Stimulated activated CD4-positive, alpha-beta T cell treated with anti-CD3 and anti-CD28 coated beads, Interleukin-15, amount 100 ng/mL, for 24 hours (primary cell): ENCODE data around the gene NAA15.
A peak's percentile ranks its signal among the peaks of the same experiment; 100 is the strongest.
"Not testable (repeated sequence)": the region's sequence is repeated elsewhere in the genome, so short reads cannot be mapped to it uniquely, and the experiment has no call there.

ENCODE experiments used
- DNase-seq: peaks from one replicate; pipeline ENCODE4 v3.0.0-alpha.2; 2020

The NAA15 gene

DNA sequence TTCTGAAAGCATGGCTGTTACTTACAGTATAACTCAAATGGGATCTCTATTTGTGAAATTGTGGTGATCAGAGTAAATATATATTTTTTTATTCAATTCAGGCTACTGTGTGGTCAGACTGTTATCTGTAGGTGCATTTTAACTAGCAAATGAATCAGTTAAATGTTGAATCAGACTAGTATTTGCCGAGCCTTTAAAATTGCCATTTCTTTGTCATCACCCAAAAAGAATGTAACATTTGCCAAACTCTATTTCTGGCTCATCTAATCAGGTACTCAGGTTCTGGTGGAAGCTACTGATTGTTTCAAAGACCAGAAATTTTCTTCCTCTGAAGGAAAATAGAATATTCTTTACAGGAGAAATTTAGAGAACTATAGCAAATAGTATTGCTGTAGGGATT lies 1.8 kb upstream of the NAA15 start:
- DNase-seq, result no peak

DNA sequence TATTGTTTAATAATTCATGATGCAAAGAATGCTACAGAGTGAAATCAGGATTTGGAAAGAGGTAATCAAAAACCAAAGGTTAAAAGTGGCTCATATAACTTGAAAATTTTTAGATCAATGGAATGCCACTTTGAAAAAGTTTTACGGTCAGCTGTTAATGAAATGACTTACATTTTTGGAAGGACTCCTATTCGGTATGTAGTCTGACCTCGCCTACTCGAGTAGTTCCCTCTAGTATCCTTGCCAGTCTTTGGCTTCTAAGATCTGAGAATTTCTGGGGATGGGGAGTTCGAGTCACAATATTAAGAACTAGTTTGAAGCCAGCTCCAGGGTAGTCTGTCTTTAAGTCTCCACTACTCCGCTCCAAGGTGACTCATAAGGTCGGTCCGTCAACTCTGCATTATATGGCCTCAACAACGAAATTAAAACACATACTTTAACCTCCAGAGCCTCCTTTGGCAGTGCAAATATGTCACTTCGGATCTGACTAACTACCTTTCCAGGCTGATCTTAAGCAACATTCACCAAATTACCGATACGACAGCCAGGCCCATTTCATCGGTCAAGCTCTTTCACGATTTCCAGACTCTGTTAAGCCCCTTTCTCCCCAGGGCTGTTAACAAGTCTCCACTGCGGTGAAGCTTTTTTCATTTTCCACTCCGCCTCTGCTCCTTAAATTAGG lies 733 bp upstream of the NAA15 start:
- DNase-seq, result peak; percentile 35

DNA sequence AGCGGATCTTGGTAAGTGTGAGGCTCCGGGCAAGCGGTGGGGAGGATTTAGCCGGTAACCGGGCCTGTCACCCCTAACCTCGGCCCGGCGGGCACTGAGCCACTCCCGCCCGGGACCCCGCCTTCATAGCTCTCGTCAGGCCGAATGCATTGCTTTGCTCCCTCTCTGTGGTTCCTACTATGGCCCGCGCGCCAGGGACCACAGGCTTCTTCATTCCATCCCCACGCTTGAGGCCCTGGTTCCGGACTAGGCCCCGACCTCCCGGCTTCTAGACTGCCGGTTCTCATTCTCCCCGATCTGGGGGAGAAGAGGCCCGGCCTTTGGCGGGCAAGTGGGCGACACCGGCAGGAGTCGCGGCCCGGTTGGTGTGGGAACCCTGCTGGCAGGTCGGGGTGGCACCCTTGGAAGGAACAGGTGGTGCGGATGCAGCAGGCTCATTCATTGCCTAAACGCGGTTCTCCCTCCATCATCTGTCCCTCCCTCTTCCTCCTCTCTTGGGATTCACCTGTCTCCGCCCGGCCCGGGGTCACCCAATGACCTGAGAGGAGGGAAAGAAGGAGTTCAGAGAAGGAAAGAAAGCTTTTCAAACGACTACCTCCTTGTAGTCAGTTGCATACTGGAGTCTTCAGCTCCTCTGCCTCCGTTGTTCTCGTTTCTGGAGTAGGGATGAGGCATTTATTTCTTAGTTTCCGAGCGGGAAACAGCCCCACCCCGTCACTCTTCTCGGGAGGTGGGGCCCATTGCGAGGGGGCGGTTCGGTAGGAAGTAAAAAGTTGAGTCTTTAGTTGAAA lies 711 bp downstream of the NAA15 start, which contains the start of gene NDUFC1:
TSS of gene NDUFC1 (minus strand) at position 657 of the 791 bp plus-strand sequence. CDS start 6,679 bp downstream, outside the sequence.
- peak; percentile 79 for DNase-seq

DNA sequence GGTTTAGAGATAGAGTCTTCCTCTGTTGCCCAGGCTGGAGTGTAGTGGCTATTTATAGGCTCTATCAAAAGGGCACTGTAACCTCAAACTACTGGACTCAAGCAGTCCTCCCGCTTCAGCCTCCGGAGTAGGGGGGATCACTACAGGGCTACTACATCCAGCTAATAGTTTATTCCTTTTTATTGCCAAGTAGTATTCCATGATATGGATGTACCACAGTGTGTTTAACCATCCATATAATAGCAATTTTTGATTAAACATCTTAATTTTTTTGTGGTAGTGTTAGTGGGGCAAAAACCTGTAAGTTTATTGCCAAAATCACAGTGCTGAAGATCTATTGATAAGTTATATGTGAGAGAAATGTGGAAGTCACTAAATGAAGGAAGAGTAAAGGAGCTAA lies 3.6 kb downstream of the NAA15 start:
- no peak for DNase-seq

DNA sequence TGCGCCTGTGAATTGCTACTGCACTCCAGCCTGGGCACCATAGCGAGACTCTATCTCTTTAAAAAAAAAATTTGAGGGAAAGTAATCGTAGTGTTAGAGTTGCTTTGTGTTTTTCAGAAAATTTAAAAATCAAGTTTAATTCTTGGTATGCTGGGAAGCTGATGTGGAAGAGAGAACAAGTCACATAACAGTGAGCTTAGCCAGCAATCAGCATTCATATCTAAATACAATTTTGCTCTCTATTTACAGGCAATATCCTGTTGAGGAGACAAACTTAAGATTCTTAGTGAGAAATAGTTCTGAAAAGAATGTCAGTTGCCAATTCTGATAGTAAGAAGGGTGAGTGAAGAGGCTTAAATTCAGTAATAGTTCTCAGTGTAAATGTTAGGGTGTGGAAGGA lies 10.6 kb downstream of the NAA15 start:
- no peak for DNase-seq

DNA sequence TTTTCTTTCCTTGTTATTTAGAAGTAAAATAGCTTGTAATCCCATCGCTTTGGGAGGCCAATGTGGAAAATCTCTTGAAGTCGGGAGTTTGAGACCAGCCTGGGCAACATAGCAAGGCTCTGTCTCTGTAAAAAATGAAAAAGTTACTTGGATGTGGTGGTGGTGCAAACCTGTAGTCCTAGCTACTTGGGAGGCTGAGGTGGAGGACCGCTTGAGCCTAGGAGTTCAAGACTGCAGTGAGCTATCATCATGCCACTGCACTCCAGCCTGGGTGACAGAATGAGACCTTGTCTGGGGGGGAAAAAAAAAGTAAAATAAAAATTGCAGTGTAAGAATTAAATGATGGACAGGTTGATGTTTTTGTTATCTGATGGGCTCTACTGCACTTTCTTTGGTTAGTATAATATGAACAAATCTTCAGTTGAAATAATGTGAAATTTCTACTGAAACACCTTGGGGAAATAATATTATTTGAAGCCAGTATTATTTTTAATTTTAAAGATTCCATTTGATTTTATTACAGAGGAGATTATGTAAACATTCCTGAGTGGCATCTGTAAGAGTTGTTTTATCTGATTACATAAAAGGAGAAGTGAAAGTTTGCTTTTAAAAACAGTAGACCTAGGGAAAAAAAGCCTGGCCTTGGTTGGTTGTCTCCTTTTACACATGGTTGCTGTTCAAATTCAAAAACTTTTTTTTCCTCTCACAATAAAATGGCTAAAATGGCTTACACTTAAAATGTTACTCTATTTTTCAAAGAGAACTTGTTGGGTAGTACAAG lies 11.4 kb downstream of the NAA15 start:
- DNase-seq, result no peak

DNA sequence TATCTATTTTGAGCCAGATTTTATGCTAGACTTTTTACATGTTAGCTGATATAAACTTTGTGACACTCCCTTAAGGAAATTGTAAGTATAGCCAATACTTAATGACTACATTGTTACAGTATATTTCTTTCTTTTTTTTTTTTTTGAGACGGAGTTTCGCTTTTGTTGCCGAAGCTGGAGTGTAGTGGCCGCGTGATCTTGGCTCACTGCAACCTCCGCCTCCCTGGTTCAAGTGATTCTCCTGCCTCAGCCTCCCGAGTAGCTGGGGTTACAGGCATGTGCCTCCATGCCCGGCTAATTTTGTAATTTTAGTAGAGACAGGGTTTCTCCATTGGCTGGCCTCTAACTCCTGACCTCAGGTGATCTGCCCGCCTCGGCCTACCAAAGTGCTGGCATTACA lies 12.1 kb downstream of the NAA15 start:
- DNase-seq, result not testable (repeated sequence)

DNA sequence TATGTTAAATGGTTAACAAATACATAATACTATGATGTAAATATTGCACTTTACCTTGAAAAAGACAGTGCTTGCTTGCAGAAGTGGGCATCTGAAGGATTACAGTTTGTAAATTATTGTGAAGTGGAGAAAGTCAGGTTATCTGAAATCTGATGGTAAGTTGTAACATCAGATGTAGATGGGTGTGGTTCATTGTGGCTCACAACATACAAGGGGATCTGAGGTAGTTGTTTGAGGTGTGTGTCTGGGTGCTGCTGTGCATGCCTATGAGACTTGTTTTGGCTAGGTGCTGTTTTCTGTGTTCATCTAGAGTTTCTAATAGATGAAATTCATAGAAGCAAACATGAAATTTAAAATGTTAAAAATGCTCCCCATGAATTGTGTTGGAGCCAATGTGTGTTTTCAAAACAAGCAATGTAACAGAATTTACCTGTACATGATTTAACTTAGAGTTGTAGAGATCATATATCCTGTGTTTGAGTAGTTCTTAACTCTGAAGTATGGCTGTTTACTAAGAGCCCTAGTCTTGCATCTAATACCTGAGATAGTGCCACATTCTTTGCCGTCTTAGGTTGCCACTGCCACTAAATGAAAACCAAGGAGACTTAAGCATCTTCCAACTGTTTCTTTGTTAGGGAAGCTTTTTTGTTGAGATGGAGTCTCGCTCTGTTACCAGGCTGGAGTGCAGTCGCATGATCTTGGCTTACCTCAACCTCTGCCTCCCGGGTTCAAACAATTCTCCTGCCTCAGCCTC lies 12.9 kb downstream of the NAA15 start:
- DNase-seq, result no peak

DNA sequence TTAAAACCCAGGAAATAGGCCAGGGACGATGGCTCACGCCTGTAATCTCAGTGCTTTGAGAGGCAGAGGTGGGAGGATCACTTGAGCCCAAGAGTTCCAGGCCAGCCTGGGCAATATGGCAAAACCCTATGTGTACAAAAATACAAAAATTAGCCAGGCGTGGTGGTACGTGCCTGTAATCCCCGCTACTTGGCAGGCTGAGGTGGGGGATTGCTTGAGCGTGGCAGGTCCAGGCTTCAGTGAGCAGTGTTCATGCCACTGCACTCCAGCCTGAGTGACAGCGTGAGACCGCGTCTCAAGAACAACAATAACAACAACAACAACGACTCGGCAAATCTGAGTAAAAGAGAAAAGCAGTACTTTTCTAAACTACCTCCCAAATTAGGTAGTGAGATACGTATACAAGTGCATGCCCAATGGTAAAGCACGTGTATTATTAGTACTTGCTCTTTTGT lies 13.9 kb downstream of the NAA15 start:
- no peak for DNase-seq

DNA sequence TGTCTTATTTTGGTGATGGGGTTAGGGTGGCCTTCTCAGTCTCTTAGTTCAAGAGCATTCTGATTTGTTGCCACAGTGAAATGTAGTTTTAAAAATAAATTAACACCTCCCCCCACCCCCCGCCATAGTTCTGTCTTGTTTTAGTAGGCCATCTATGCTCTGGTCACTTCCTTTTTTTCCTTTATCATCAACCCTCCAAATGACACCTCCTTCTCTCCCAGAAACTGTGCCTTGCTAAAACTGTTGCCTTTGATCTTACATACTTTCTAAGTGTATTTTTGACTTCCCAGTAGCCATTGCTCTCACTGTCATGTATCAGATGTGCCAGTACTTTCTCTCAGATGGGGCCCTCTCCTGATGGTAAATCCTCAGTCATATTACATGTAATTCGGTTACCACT lies 15.4 kb downstream of the NAA15 start:
- no peak for DNase-seq

DNA sequence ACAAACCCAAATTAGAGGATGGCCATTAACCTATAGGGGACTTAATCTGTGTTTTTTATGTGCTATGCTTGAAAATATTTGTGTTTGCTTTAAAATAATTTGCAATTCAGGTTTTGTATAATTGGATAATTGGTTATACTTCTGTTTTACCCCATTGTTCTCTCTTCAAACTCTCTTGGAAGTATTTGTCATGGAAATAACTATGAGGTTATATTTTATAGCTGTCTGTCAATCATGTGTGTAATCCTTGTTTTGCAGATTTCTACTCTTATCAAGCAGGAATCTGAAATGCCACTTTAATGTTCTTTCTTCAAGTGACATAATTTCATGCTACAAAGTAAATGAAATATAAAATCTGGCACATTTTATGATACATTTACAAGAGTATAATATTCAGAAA lies 16.3 kb downstream of the NAA15 start:
- DNase-seq, result no peak

DNA sequence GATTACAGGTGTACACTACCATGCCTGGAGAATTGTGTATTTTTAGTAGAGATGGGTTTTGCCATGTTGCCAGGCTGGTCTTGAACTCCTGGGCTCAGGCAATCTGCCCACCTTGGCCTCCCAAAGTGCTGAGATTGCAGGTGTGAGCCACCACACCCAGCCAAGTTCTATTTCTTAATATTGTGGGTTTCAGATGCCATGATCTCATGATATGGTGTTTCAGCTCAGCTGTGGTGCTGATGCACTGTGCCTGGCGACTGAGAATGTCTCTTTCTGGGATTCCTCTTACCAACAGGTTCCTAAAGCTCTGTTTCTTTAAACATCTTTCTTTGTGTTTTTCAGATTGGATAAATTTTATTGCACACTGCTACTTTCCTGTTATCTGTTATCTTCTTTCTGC lies 18.3 kb downstream of the NAA15 start:
- no peak for DNase-seq

DNA sequence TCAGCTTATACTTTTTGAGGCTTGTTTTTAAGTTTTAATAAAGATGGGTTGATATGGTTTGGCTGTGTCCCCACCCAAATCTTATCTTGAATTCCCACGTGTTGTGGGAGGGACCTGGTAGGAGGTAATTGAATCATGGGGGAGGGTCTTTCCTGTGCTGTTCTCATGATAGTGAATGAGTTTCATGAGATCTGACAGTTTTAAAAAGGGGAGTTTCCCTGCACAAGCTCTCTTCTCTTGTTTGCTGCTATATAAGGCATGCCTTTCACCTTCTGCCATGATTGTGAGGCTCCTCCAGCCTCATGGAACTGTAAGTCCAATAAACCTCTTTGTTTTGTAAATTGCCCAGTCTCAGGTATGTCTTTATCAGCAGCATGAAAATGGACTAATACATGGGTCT lies 20.8 kb downstream of the NAA15 start:
- not testable (repeated sequence) for DNase-seq

DNA sequence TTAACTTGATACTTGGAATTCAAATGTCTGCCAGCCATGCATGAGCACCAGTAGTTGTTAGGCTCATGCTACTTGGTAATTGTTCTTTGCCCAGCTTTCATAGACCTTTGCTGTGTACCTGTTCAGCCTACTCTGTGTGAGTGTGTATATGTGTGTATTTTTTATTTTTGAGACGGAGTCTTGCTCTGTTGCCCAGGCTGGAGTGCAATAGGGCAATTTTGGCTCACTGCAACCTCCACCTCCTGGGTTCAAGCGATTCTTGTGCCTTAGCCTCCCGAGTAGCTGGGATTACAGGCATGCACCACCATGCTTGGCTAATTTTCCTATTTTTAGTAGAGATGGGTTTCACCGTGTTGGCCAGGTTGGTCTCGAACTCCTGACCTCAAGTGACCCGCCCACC lies 21.2 kb downstream of the NAA15 start:
- DNase-seq, result not testable (repeated sequence)

DNA sequence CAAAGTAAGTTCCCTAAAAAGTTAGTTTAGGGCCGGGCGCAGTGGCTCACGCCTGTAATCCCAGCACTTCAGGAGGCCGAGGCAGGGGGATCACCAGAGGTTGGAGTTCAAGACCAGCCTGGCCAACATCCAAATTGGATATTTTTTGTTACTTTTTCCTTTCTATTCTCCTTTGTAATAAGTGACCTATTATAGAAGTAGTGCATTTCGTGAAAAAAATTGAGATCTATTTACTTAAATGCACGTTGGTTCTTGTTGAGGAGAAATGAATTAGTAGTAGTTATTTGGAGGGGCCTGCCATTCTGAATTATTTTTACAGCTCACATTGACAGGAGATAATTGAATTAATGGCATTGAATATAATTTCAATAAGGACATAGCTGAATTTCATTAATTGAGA lies 23.3 kb downstream of the NAA15 start:
- no peak for DNase-seq

DNA sequence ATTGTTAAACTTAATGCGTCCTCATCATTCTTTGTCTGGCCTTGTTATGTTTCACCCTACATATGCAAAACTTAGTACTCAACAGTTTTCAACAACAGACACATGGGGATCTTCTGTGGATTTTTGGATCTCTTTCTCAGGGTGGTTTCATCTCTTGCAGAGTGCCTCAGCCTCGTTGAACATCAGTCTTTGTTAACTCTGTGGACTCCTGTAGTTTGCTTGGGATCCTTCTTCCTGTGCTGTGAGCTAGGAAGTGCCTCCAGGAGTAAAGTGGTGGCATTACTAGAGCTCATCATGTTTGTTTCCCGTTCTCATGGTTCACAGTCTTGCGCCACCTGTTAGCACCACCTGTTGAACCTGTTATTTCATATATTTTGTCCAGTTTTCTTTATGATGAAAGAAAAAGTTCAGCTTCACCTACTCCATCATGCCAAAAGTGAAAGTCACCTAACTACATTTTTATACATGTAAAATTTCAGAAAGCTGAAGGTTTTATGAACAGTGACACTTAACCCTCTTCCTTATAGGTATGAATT lies 28.4 kb downstream of the NAA15 start:
- DNase-seq, result no peak

DNA sequence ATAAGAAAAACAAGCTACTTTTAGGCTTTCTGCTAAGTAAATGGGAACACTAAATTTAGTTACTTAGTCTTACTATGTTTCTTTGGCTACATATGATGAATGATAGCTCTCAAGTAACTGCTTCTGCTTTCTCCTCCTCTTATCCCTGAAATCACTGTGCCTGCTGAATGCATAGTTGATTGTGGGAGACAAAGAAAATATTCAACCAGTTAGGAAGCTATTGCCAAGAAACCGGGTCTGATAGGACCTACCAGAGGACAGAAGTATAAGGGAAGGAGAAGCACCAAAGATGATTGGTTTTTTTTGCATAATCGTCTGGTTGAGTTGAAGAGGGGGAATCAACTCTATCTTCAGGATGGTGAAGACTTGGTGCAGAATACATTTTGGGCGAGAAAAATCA lies 29.0 kb downstream of the NAA15 start:
- DNase-seq, result no peak

DNA sequence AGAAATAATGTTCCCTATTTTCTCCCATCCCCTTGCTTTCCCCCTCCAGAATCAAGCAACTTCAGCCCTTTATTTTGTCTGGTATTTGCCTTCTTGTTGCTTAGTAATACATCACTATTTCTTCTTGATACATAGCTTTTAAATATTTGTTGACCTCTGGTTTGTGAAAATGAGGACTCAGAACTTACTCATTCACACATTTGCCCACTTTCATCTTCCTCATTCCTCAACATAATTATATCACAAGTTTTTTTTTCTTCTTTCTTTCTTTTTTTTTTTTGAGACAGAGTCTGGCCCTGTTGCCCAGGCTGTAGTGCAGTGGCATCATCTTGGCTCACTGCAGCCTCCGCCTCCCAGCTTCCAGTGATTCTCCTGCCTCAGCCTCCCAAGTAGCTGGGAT lies 29.9 kb downstream of the NAA15 start:
- DNase-seq, result no peak

DNA sequence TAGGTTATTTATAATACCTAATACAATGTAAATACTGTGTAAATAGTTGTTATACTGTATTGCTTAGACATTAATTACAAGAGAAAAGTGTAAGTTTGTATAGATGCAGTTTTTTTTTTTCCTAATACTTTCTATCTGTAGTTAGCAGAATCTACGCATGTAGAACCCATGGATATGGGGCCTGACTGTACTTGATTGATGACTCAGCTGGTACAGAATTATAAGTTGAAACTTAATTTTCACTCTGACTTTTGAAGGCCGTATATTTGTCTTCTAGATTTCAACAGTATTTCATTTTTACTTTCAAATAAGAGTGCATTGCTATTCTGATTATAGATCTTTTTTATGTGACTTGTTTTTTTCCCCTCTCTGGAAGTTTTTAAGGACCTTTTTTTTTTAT lies 31.7 kb downstream of the NAA15 start:
- DNase-seq, result no peak

DNA sequence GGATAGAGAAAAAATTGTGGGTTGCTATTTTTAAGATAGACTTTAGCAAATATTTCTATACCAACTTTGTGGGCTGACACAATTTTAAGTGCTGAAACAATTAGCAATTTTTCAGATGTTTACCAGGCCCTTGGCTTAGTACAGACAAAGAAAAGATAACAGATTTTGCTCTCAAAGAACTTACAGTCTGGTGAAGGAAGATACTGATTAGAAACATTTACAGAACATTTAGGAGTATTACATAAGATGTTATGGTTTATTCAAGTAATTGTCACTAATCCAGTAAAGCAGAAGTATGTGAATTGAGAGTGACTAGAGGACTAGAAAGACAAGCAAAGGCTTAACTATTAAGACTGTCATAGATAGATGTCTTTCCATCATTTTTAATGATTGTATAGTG lies 36.3 kb downstream of the NAA15 start:
- DNase-seq, result no peak

DNA sequence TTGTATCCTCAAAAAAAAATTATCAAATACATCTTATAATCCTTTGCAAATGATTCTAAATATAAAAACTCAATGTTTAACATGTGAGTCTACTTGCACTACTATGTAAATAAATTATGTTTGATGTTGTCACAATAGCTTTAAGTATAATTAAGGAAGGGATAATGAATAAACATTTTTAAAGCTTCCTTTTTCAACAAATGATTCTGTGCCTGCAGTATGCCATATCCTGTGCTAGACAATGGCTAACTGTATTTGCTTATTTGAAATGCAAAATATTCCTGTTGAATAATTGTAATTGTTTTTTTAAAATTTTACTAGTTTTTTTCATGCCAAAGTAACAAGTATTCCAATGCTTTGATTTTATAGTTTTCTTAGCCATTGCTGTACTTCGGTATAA lies 60.0 kb downstream of the NAA15 start:
- no peak for DNase-seq

DNA sequence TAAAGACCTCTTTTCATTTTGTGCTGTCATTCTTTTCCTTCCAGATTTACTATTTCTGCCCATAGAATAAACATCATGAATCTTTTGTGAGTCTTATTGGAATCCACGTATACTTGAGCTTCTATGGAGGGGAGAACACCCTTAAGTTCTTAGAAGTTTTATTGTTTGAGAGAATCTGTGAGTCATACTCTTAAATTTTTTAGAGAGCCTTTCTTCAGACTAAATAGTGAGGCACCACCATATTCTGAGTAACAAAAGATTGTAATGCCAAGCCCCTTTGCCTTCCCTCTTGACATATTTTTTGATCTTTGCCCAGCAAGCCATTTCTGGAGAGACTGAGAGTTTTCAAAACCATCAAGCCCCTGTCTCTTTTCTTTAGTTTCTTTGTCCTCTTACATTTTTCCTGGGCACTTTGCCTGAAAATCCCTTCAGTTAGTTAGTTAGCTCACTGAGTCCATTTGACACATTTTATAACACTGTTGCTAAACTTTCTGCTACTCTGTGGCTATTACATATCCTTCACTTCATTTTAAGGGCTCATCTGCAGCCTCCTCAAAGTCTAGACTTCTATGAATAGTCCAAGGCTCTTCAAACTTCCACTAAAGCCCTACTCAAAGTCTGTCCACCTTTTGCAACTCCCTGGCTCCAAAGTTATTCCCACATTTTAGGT lies 66.3 kb downstream of the NAA15 start:
- no peak for DNase-seq
